ENCODE results near the gene METTL6.

The METTL6 gene

GRCh38 chr3:15361494-15362214 is 65.7 kb downstream of the METTL6 start:
- DNase-seq, result no peak

DNA sequence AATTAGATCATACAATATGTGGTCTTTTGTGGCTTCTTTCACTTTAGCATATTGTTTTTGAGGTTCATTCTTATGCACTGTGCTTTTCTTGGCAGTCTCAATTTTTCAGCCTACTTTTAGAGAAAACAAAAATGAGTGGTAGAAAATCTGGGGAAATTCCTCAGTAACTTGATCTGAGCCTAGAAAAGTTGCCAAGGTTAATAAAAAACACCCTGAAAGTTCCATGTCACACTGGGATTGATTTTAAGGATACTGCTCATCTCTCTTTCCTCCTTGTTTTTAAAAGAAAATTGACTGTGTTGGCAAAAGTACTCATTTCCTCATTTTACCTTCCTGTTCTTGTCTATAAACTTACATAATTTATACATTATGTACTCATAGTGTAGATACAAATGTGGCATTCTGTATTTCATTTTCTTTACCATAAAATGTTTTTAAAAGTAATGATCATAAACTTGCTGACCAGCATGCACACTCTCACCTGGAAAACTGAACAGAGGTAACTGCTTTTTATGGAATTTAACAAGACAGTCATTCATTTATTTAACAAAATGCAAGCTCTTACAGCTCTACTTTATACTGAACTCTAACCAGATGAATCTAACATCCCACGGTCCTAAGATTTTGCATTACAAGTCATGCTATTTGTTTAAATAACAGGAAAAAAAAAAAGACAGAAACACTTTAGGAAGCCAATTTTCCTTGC is 66.4 kb downstream of the METTL6 start:
- no peak for DNase-seq

Data from NCI-H1436 (cell line).